OCI-LY1 (cell line): ENCODE results near the gene FAM83C.

Experiments used
- EZH2 ChIP-seq: fragments of 200-600 bp; sonication (generic), shearing (Covaris generic); IDR thresholded peaks from 2 replicates; pipeline ENCODE4 v1.8.0; 2017; ENCODE audit warnings: borderline replicate concordance, mixed run types, mild to moderate bottlenecking, antibody characterized with exemption, low read length, moderate library complexity, mixed read lengths
- TF ChIP-seq, protein P1 (sequence below): fragments of 200-600 bp; sonication (generic), shearing (Covaris generic); IDR thresholded peaks from 2 replicates; pipeline ENCODE4 v1.5.1; 2017; ENCODE audit warnings: mild to moderate bottlenecking, antibody characterized with exemption, low read length, moderate library complexity, mixed read lengths

DNA sequence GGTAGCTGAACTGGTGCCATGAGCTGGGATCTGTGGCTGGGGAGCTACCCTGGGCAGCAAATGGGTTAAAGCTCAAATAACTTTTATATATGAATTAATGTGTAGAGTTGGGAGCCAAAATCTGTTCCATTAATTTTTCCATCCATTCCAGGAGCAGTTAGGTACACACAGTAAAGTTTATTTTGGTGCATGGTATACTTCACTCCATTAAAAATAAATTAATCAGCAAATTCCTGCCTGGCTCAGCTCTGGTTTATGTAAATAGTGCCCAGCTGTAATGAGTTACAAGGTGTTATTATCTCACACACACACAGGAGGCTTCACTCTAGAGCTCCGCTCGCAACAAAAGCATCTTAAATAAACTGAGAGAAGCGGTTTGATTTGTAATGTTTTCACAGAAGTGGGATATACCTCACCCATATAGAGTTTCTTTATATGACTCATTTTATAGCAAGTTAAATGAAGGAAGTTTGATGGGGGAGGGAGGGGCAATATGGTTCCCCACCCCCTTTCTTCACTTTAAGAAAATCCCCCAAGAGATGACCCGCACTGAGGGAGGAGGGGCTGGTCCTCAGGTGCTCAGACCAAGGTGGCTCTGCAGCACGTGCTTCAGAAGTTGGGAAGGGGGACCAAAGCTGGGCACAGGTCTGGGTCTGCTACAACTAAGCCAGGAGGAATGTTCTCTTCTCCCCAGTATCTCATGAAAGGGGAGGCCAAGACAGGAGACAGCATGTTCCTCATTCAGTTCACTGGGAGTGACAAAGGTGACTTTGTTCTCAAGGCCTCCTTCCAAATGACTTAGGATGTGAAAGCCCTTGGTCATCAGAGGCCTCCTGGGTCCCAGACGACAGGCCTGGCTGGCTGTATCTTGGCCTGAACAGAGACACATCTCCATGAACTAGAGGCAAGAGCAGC, 10.5 kb upstream of the FAM83C start:
- TF ChIP-seq, protein P1, sequence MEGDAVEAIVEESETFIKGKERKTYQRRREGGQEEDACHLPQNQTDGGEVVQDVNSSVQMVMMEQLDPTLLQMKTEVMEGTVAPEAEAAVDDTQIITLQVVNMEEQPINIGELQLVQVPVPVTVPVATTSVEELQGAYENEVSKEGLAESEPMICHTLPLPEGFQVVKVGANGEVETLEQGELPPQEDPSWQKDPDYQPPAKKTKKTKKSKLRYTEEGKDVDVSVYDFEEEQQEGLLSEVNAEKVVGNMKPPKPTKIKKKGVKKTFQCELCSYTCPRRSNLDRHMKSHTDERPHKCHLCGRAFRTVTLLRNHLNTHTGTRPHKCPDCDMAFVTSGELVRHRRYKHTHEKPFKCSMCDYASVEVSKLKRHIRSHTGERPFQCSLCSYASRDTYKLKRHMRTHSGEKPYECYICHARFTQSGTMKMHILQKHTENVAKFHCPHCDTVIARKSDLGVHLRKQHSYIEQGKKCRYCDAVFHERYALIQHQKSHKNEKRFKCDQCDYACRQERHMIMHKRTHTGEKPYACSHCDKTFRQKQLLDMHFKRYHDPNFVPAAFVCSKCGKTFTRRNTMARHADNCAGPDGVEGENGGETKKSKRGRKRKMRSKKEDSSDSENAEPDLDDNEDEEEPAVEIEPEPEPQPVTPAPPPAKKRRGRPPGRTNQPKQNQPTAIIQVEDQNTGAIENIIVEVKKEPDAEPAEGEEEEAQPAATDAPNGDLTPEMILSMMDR, result no peak
- no peak for TF ChIP-seq EZH2
